Liver (tissue), 9 donors: ENCODE measurements around the gene ZNF674. TPM values are rescaled to one million over a fixed set of nuclear protein-coding genes. Genes with fewer than 3 reads are reported as not detected.

ENCODE experiments used
- DNase-seq: peaks from one replicate; pipeline ENCODE4 v3.0.0-alpha.2; 2017; ENCODE audit warnings: low spot score
- H3K27ac ChIP-seq, 2 donors: one replicate each; pipeline ENCODE4 v1.7.0; 2013; ENCODE audit warnings: inconsistent platforms in 2 of 2, low read length in 2 of 2, control low read depth in 1 of 2, low read depth in 1 of 2, mild to moderate bottlenecking in 1 of 2
- H3K27me3 ChIP-seq, 4 donors: one replicate each; pipeline versions ENCODE4 v1.6.1 to v1.7.0; 2013; ENCODE audit warnings: low read length in 3 of 4, inconsistent platforms in 1 of 4, mild to moderate bottlenecking in 1 of 4, moderate library complexity in 1 of 4; ENCODE audit not compliant: control insufficient read depth in 4 of 4, insufficient read depth in 4 of 4
- H3K36me3 ChIP-seq, 4 donors: one replicate each; pipeline versions ENCODE4 v1.6.1 to v1.7.0; 2013; ENCODE audit warnings: low read length in 3 of 4, mild to moderate bottlenecking in 3 of 4, low read depth in 1 of 4, moderate library complexity in 1 of 4; ENCODE audit not compliant: control insufficient read depth in 4 of 4, insufficient read depth in 3 of 4
- H3K4me1 ChIP-seq, 4 donors: one replicate each; pipeline versions ENCODE4 v1.6.1 to v1.7.0; 2013; ENCODE audit warnings: low read length in 3 of 4, mild to moderate bottlenecking in 3 of 4, moderate library complexity in 1 of 4; ENCODE audit not compliant: control insufficient read depth in 4 of 4, insufficient read depth in 4 of 4
- H3K4me3 ChIP-seq, 3 donors: one replicate each; pipeline versions ENCODE4 v1.6.1 to v1.7.0; 2013; ENCODE audit warnings: low read length in 3 of 3, control low read depth in 1 of 3, low read depth in 1 of 3, mild to moderate bottlenecking in 1 of 3
- H3K9ac ChIP-seq, 2 donors: one replicate each; pipeline ENCODE4 v1.7.0; 2013; ENCODE audit warnings: low read length in 2 of 2, mild to moderate bottlenecking in 2 of 2, moderate library complexity in 2 of 2, control low read depth in 1 of 2, low read depth in 1 of 2
- H3K9me3 ChIP-seq, 4 donors: one replicate each; pipeline versions ENCODE4 v1.6.1 to v1.7.0; 2013; ENCODE audit warnings: low read length in 3 of 4; ENCODE audit not compliant: control insufficient read depth in 4 of 4
- ATF3 ChIP-seq: IDR thresholded peaks from 2 replicates; pipeline ENCODE4 v1.6.1; 2016; ENCODE audit warnings: antibody characterized with exemption
- CTCF ChIP-seq: fragments of 150-350 bp; IDR thresholded peaks from 2 replicates; pipeline ENCODE4 v1.5.1; 2017; ENCODE audit warnings: improper control_type of control experiment, low read depth, low read length; ENCODE audit not compliant: missing input control
- EGR1 ChIP-seq, 2 donors: IDR thresholded peaks; 2 replicates each; pipeline ENCODE4 v1.6.1; 2016 to 2018; ENCODE audit warnings: antibody characterized with exemption in 2 of 2, low read depth in 2 of 2
- FOXA1 ChIP-seq: IDR thresholded peaks from 2 replicates; pipeline ENCODE4 v1.6.1; 2016; ENCODE audit warnings: antibody characterized with exemption
- FOXA2 ChIP-seq: IDR thresholded peaks from 2 replicates; pipeline ENCODE4 v1.6.1; 2016; ENCODE audit warnings: antibody characterized with exemption
- GABPA ChIP-seq, 2 donors: IDR thresholded peaks in 1 of 2; conservative IDR thresholded peaks in 1 of 2; 2 replicates each; pipeline ENCODE4 v1.6.1; 2016; ENCODE audit warnings: antibody characterized with exemption in 2 of 2, mild to moderate bottlenecking in 1 of 2, moderate library complexity in 1 of 2
- HNF4A ChIP-seq, 2 donors: conservative IDR thresholded peaks; 2 replicates each; pipeline ENCODE4 v1.6.1; 2016; ENCODE audit warnings: antibody characterized with exemption in 2 of 2, mild to moderate bottlenecking in 2 of 2
- HNF4G ChIP-seq: IDR thresholded peaks from 2 replicates; pipeline ENCODE4 v1.6.1; 2016; ENCODE audit warnings: antibody characterized with exemption
- JUND ChIP-seq, 2 donors: IDR thresholded peaks; 2 replicates each; pipeline ENCODE4 v1.6.1; 2016; ENCODE audit warnings: antibody characterized with exemption in 2 of 2
- NR2F2 ChIP-seq: IDR thresholded peaks from 2 replicates; pipeline ENCODE4 v1.6.1; 2016; ENCODE audit warnings: antibody characterized with exemption
- RAD21 ChIP-seq, 2 donors: IDR thresholded peaks; 2 replicates each; pipeline ENCODE4 v1.6.1; 2016; ENCODE audit warnings: antibody characterized with exemption in 2 of 2, mild to moderate bottlenecking in 2 of 2
- REST ChIP-seq: IDR thresholded peaks from 2 replicates; pipeline ENCODE4 v1.6.1; 2016; ENCODE audit warnings: antibody characterized with exemption, mild to moderate bottlenecking
- RXRA ChIP-seq, 2 donors: IDR thresholded peaks; 2 replicates each; pipeline ENCODE4 v1.6.1; 2017 to 2018; ENCODE audit warnings: antibody characterized with exemption in 2 of 2, mild to moderate bottlenecking in 1 of 2
- SP1 ChIP-seq: IDR thresholded peaks from 2 replicates; pipeline ENCODE4 v1.6.1; 2018; ENCODE audit warnings: antibody characterized with exemption, mild to moderate bottlenecking
- TAF1 ChIP-seq: conservative IDR thresholded peaks from 2 replicates; pipeline ENCODE4 v1.6.1; 2016; ENCODE audit warnings: antibody characterized with exemption, mild to moderate bottlenecking
- YY1 ChIP-seq: IDR thresholded peaks from 2 replicates; pipeline ENCODE4 v1.6.1; 2016; ENCODE audit warnings: antibody characterized with exemption, mild to moderate bottlenecking
- WGBS: extraction: QIAGEN DNeasy Blood & Tissue Kit; methylation state at CpG from one replicate; pipeline ENCODE4 v1.1.7; 2013; 5-methylcytosine and 5-hydroxymethylcytosine counted together
- polyA plus RNA-seq, 2 donors: library from polyadenylated mRNA; stranded (reverse) in 1 of 2; unstranded in 1 of 2; fragments of 200-250 nt in 1 of 2; fragments of >200 nt in 1 of 2; fragmentation: Nextera tagmentation in 1 of 2; extraction: Ambion mirVana in 1 of 2; gene quantifications; one replicate each; pipeline versions ENCODE4 v1.2.1 to v1.2.3, GENCODE V29; 2013 to 2015
- total RNA-seq, 2 donors: library from RNA; depleted of rRNA; stranded (reverse); fragments of >200 nt; gene quantifications; one replicate each; pipeline ENCODE4 v1.2.3, GENCODE V29; 2014
- TF ChIP-seq, protein P1 (sequence below): IDR thresholded peaks from 2 replicates; pipeline ENCODE4 v1.6.1; 2016; ENCODE audit warnings: antibody characterized with exemption
- TF ChIP-seq, protein P2 (sequence below): IDR thresholded peaks from 2 replicates; pipeline ENCODE4 v1.6.1; 2016; ENCODE audit warnings: antibody characterized with exemption
- donor health status: healthy.
- donor health status: healthy.
- donor health status: healthy.
- donor health status: healthy.
- donor health status: healthy.

The ZNF674 gene
- total RNA-seq (1 to 10 TPM; 2.2 to 3.6 TPM), polyA plus RNA-seq (1 to 10 TPM in 1 of 2 donors, under 1 TPM in 1; 0.84 to 2.0 TPM)

DNA sequence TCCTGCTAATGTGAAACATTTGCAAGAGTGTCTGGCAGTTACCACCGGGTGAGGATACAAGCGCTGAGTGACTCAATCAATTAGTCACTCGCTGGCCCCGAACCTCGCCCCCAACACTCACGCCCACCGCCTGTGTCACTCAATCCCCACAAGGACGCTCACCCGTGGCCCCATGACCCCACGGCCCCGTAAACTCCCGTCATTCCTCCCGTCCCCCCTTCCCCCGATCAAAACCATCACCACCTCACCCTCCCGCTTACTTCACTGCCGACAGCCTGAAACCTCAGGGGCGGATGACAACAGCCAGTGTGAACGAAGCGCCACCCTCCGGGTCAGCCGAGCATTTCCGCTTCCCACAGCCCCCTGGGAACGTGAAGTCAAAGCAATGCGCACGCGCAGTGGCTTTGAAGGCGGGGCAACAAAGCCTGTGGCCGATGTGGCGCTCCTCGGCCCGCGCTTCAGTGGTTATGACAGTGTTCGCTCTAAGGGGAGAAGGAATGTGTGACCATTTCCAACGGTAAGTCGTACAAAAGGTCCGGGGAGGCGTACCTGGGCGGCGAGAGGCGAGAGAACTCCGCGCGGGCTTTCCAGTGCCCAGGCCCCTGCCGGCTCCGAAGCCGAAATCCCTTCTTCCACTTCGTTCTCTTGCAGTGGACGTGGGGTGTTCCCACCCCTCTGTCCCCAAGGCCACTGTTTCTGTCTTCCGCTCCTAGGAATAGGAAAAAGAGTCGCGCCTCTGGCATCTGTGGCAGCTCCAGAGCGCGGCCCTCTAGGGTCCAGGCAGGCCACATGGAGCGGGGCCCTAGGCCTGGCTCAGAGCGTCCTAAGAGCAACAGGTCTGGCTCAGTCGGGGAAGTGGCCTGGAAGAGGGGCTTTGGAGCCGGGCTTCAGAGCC lies at the start of gene ZNF674:
TSS of gene ZNF674 (minus strand) at position 311 of the 895 bp plus-strand sequence. CDS start 3,334 bp downstream, outside the sequence.
- H3K9me3 ChIP-seq: no peaks in the 10 kb centered on the region
- no peaks in the 10 kb centered on the region for H3K36me3 ChIP-seq
- peak; percentile 89 for DNase-seq
- H3K27me3 ChIP-seq: no peaks in the 10 kb centered on the region
- peak within 1 kb of the TSS; percentile 84 to 89 (median 88) for H3K4me3 ChIP-seq
- H3K9ac ChIP-seq: peak within 1 kb of the TSS; percentile 82 to 95
- H3K4me1 ChIP-seq: peaks cover 4 to 16% (median 10%) of the 10 kb centered on the region in 4 donors
- 0% methylated on average over 57 of the region's 57 CpGs for WGBS
- H3K27ac ChIP-seq: peak within 1 kb of the TSS; percentile 58 to 93
- TF ChIP-seq REST (peak; percentile 42), SP1 (no peak), FOXA1 (no peak), EGR1 (IDR thresholded peaks at IDR 0.05; ENCODE audit: low read depth in 2 of 2) (no peak), RAD21 (IDR thresholded peaks at IDR 0.05) (peak; percentile 50 to 74), HNF4G (no peak), CTCF (peak; percentile 50), FOXA2 (no peak), YY1 (peak; percentile 65), JUND (IDR thresholded peaks at IDR 0.05) (peak in 1 of 2 donors; percentile 14), TAF1 (peak; percentile 32), RXRA (IDR thresholded peaks at IDR 0.05) (peak; percentile 41 to 59), GABPA (IDR thresholded peaks at IDR 0.05 in 1 of 2, conservative IDR thresholded peaks at IDR 0.05 in 1 of 2) (peak; percentile 43 to 89), NR2F2 (peak; percentile 53), ATF3 (peak; percentile 35), HNF4A (conservative IDR thresholded peaks at IDR 0.05) (peak in 1 of 2 donors; percentile 26)
- TF ChIP-seq, protein P1, sequence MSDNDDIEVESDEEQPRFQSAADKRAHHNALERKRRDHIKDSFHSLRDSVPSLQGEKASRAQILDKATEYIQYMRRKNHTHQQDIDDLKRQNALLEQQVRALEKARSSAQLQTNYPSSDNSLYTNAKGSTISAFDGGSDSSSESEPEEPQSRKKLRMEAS: no peak
- TF ChIP-seq, protein P2, sequence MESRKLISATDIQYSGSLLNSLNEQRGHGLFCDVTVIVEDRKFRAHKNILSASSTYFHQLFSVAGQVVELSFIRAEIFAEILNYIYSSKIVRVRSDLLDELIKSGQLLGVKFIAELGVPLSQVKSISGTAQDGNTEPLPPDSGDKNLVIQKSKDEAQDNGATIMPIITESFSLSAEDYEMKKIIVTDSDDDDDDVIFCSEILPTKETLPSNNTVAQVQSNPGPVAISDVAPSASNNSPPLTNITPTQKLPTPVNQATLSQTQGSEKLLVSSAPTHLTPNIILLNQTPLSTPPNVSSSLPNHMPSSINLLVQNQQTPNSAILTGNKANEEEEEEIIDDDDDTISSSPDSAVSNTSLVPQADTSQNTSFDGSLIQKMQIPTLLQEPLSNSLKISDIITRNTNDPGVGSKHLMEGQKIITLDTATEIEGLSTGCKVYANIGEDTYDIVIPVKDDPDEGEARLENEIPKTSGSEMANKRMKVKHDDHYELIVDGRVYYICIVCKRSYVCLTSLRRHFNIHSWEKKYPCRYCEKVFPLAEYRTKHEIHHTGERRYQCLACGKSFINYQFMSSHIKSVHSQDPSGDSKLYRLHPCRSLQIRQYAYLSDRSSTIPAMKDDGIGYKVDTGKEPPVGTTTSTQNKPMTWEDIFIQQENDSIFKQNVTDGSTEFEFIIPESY: no peak
